ENCODE measurements around the gene FASTKD1.
"Not testable (repeated sequence)": the region's sequence is repeated elsewhere in the genome, so short reads cannot be mapped to it uniquely, and the experiment has no call there.

DNA sequence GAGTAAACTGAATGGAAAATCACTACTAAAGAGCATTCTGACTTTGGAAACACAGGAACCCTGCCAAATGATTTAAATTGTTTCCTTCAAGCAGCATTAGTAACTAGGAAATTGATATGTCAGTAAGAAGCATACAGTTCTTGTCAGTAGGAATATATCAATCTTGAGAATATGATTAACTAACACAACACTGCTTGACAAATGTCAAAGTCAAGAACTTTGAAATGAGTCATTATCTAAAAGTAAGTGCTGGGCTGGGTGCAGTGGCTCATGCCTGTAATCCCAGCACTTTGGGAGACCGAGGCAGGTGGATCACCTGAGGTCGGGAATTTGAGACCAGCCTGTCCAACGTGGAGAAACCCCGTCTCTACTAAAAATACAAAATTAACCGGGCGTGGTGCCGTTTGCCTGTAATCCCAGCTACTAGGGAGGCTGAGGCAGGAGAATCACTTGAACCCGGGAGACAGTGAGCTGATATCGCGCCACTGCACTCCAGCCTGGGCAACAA, 57.1 kb downstream of the FASTKD1 start:
- TF ChIP-seq, protein P1, sequence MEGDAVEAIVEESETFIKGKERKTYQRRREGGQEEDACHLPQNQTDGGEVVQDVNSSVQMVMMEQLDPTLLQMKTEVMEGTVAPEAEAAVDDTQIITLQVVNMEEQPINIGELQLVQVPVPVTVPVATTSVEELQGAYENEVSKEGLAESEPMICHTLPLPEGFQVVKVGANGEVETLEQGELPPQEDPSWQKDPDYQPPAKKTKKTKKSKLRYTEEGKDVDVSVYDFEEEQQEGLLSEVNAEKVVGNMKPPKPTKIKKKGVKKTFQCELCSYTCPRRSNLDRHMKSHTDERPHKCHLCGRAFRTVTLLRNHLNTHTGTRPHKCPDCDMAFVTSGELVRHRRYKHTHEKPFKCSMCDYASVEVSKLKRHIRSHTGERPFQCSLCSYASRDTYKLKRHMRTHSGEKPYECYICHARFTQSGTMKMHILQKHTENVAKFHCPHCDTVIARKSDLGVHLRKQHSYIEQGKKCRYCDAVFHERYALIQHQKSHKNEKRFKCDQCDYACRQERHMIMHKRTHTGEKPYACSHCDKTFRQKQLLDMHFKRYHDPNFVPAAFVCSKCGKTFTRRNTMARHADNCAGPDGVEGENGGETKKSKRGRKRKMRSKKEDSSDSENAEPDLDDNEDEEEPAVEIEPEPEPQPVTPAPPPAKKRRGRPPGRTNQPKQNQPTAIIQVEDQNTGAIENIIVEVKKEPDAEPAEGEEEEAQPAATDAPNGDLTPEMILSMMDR (IDR thresholded peaks at IDR 0.05), result not testable (repeated sequence)
- not testable (repeated sequence) for TF ChIP-seq POLR2AphosphoS5, POLR2A, EP300 (IDR thresholded peaks at IDR 0.05)

All from suprapubic skin (tissue), 4 donors.